ENCODE results near the gene ILF2.

- TF ChIP-seq, protein P1, sequence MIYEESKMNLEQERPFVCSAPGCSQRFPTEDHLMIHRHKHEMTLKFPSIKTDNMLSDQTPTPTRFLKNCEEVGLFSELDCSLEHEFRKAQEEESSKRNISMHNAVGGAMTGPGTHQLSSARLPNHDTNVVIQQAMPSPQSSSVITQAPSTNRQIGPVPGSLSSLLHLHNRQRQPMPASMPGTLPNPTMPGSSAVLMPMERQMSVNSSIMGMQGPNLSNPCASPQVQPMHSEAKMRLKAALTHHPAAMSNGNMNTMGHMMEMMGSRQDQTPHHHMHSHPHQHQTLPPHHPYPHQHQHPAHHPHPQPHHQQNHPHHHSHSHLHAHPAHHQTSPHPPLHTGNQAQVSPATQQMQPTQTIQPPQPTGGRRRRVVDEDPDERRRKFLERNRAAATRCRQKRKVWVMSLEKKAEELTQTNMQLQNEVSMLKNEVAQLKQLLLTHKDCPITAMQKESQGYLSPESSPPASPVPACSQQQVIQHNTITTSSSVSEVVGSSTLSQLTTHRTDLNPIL (CRISPR knock-in tag; IDR thresholded peaks at IDR 0.05; ENCODE audit: low read depth), result no peak
- TF ChIP-seq PPARA (CRISPR knock-in tag; IDR thresholded peaks at IDR 0.05; ENCODE audit: borderline replicate concordance) (no peak), ARNTL (CRISPR knock-in tag; IDR thresholded peaks at IDR 0.05; ENCODE audit: borderline replicate concordance, low read depth) (no peak), GLIS3 (CRISPR knock-in tag; IDR thresholded peaks at IDR 0.05) (no peak), RARB (CRISPR knock-in tag; IDR thresholded peaks at IDR 0.05) (no peak), ZNF565 (CRISPR knock-in tag; conservative IDR thresholded peaks at IDR 0.05; ENCODE audit: low read depth) (no peak), TCF4 (CRISPR knock-in tag; IDR thresholded peaks at IDR 0.05; ENCODE audit: borderline replicate concordance) (no peak), ZFP3 (CRISPR knock-in tag; IDR thresholded peaks at IDR 0.05) (no peak), ZNF70 (CRISPR knock-in tag; IDR thresholded peaks at IDR 0.05) (no peak), BACH2 (CRISPR knock-in tag; IDR thresholded peaks at IDR 0.05; ENCODE audit: borderline replicate concordance) (no peak), ZFP30 (CRISPR knock-in tag; IDR thresholded peaks at IDR 0.05) (no peak), ZC3H10 (CRISPR knock-in tag; IDR thresholded peaks at IDR 0.05) (no peak)
- TF ChIP-seq, protein P2, sequence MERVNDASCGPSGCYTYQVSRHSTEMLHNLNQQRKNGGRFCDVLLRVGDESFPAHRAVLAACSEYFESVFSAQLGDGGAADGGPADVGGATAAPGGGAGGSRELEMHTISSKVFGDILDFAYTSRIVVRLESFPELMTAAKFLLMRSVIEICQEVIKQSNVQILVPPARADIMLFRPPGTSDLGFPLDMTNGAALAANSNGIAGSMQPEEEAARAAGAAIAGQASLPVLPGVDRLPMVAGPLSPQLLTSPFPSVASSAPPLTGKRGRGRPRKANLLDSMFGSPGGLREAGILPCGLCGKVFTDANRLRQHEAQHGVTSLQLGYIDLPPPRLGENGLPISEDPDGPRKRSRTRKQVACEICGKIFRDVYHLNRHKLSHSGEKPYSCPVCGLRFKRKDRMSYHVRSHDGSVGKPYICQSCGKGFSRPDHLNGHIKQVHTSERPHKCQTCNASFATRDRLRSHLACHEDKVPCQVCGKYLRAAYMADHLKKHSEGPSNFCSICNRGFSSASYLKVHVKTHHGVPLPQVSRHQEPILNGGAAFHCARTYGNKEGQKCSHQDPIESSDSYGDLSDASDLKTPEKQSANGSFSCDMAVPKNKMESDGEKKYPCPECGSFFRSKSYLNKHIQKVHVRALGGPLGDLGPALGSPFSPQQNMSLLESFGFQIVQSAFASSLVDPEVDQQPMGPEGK (CRISPR knock-in tag; IDR thresholded peaks at IDR 0.05; ENCODE audit: borderline replicate concordance), result no peak
Observed at GRCh38 chr1:153693466-153693865, 22.7 kb upstream of the ILF2 start.

Measured in SK-N-SH treated with all-trans-retinoic acid at 6 μM for 48 hours (cell line).